Stromal cell of bone marrow (primary cell): Measurements from ENCODE around the gene ASRGL1.
A peak's percentile ranks its signal among the peaks of the same experiment; 100 is the strongest.

ENCODE experiments used
- DNase-seq: peaks from one replicate; pipeline ENCODE4 v3.0.0-alpha.2; 2012; ENCODE audit warnings: low read depth

The ASRGL1 gene

GRCh38 chr11:62393061-62393611 is 55.9 kb downstream of the ASRGL1 start:
- DNase-seq: no peak

DNA sequence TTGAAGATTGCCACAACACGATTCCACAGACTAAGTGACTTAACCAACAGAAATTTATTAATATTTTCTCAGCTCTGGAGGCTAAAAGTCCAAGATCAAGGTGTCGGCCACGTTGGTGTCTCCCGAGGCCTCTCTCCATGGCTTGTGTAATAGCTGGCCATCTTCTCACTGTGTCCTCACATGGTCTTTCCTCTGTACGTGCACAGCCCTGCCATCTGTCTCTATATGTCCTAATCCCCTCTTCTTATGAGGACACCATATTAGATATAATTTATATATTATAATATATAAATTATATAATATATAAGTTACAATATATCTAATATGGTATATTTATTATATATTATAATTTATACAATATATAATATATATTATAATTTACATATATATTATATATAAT is 56.5 kb downstream of the ASRGL1 start:
- no peak for DNase-seq

DNA sequence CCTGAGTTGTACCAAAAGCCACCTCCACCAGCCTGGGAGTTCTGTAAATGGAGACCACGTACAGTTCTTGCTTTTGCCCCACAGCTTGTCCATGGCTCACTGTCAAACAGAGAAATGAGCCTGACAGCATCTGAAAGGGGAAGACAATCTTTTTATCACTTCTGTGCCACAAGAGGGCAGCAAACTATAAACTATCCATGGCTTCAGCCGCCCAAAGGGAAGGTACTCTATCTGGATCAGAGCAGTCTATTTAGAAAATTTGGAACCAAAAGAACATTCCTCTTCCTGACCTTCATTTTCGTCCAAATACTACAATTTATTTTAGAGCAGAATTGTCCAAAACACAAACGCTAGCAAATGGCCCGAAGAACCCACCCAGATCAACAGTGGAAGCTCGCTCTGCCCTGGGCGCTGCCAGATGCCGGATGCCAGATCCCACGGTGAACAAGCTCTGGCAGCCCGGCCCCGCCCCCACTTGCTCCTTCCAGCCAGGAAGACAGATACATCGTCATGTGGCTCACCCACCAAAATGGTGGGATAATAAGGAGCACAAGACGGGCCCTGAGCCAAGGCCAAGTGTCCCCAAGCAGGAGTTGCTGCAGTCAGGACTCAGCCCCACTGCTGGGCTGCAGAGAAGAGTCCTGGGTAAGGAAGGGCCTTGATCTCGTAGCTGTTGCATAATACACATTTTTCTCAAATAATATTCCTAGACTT is 57.7 kb downstream of the ASRGL1 start:
- DNase-seq: peak; percentile 81

DNA sequence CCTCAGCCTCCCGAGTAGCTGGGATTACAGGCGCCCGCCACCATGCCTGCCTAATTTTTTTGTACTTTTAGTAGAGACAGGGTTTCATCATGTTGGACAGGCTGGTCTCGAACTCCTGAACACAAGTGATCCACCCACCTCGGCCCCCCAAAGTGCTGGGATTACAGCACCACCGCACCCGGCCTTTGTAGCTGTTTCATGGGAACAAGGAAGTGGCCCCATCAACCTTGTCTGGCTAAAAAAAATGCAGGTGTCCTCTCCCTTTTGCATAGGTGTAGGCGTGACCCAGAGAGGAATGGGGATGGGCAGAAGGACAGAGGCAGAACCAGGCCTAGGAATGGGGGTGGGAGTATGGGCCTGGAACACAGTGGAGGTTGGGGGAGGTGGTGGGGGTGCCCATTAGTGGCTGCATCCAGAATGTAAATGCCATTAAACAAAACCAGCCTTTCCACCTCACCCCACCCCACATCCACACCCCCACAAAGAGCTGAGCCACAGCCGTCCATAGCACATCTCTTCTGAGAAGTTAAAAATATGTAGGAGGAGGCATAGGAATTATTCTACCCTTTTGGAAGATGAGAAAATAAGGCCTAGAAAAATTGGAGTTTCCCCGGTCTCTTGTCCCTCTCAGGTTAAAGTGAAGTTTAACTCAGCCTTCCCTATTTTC is 58.8 kb downstream of the ASRGL1 start:
- no peak for DNase-seq

- no peak for DNase-seq
Observed at GRCh38 chr11:62398011-62398994, 61.1 kb downstream of the ASRGL1 start.

DNA sequence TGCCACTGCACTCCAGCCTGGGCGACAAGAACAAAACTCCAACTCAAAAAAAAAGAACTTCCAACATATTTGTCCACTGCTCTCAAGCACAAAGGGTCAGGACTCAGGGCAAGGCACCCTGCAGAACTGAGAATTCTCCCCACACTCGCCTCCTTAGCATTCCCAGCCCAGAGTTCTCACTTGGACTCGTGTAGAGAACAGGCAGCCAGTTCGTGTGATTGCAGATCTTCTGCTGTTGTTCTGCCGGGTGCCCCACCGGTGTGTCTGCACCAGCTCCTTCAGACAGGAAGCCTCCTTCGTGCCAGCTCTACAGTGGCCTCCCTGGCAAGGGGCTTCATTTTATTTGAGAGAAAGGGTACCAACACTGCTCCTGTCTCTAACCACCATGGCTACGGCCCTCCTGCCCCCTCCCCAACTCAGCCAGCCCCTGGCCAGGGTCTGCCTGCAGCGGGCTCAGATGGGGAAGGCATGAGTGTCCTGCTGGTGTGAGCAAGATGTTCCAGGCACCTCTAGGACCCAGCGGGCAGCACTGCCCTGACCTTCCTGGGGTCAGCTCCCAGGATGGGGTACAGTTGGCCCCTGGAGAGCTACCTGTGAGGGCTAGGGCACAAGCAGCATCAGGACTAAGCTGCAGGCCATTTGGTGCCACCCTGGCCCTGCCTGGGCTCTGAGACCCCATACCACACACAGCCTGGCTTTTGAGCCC is 62.1 kb downstream of the ASRGL1 start:
- no peak for DNase-seq

- no peak for DNase-seq
Observed at GRCh38 chr11:62399878-62400266, 62.6 kb downstream of the ASRGL1 start.

DNA sequence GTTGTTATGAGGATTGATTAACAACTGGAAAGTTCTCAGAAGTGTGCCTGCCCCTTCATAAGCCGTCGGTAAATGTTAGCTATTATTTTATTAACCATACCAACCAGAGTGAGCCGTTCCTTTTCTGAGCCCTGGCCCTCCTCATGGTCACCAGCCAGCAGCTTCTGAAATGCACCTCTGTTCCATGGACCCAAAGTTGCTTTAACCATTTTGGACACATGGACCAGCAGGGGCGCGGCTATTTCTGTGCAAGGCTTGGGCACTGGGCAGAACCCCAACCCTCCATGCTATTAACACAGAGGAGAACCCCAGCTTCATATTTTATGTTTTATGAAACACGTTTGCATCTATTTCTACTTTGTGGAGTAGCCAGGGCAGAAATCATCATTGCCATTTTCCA is 63.0 kb downstream of the ASRGL1 start:
- DNase-seq: no peak

DNA sequence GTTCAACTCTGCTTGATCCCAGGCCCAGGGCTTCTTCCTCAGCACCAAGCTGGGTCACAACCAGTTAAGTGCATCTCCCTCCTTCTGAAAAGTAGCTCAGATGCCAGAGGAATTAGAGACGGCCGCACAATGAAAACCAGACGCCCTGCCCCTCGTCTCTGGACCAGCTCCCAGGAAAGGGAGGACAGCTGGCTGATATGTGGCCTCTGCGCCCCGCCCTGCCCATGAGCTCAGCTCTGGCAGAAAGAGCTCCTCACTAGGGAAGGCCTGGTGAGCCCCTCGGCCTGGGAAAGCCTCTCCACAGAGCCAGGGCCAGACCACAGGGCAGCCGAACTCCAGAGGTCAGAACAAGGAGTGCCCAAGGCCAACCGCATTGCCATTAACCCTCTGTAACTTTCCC is 63.5 kb downstream of the ASRGL1 start:
- DNase-seq: peak; percentile 87

DNA sequence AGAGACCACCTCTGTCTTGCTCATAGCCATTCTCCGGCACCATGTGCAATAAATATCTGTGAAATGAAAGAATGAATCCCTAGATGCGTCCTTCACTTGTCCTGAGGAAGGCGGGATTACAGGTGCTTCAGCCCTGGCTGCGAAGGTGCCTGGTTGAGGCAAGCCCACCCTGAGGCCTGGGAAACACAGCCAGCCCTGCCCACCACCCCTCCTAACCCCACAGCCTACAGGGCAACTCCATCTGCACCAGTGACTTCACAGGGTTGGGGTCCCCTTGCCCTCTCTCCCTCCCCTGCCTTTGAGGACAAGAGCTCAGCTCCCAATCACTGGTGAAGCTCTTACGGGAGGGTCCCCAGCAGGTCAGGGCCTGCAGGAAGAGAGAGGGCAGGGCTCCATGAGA is 64.1 kb downstream of the ASRGL1 start:
- no peak for DNase-seq

DNA sequence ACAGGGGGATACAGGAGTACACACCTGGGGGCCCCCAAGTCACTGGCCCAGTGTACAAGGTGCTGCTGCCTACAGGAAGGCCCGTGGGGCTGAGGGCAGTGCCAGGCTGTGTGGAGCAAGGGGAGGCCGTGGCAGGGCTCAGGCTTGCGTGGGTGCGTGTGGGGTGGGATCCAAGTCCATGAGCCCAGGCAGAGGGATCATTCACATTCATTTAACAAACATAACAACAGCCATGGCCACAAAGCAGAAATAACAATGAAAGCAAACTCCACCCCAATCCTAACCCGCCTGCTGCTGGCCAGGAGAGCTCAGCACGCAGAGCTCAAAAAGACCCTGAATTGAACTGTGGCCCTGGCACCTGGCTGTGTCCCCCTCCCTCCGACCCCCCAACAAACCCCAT is 64.6 kb downstream of the ASRGL1 start:
- DNase-seq: no peak

- DNase-seq: no peak
Observed at GRCh38 chr11:62402226-62402959, 65.1 kb downstream of the ASRGL1 start.

DNA sequence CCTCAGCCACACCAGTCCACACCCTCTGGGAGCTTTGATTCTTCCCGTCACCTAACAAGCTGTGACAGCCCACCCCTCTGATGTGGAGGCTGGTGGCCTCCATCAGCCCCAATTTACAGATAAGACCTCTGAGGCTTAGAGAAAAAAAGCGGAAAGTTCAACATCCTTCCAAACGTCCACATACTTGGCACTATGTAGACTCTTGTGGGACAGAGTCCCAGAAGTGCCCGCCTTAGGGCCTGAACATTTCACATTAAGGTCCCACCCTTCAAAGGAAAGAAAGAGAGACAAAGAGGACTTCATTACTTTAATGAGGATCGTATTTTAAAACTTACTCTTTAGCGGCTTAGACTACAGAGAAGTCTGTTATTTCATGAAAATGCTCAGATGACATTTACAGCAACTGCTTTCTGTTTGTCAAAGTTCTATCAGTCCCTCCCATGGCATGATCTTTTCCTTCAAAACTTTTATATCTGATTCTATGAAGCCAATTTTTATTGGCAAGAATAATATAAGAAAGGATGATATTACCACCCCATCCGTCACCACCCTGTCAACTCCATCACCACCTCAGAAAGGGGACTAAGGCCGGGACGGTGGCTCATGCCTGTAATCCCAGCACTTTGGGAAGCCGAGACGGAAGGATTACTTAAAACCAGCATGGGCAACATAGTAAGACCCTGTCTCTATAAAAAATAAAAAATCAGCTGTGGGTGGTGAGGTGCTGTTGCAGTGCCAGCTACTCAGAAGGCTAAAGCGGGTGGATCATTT is 65.9 kb downstream of the ASRGL1 start:
- DNase-seq: no peak

DNA sequence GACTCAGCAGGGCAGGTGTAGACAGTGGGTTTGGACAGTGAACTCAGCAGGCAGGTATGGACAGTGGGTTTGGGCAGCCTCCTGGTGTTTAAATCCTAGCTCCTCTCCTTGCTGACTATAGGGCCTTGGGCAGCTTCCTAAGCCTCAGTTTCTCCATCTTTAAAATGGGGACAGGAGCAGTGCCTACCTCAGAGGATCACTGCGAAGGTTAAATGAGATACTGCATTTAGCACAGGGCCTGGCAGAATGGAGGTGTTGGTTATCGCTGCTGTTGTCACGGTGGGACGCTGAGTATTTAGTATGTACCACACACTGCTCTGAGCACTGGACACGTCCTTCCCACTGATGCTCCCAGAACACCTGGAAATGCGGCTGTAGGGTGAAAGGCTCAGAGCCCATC is 67.2 kb downstream of the ASRGL1 start:
- DNase-seq: no peak

GRCh38 chr11:62404901-62405300 is 67.7 kb downstream of the ASRGL1 start:
- DNase-seq: no peak

GRCh38 chr11:62406034-62406433 is 68.8 kb downstream of the ASRGL1 start:
- no peak for DNase-seq

DNA sequence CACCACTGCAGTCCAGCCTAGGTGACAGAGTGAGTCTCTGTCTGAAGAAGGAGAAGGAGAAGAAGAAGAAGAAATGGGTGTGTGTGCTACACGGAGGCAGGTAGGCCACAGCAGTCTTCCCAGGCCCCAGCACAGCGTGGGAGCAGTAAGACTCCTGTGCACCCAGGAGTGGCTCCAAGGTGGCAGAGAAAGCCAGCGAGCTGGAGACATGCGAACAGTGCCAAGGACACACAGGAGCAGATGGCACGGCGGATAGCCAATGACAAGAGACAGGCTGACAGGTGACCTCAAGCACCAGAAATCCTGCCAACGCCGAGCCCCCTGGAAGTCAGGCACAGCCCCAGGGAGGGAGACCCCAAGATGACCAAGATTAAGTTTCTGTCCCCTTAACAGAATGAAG is 72.6 kb downstream of the ASRGL1 start:
- DNase-seq: no peak

GRCh38 chr11:62410972-62411371 is 73.7 kb downstream of the ASRGL1 start:
- no peak for DNase-seq

GRCh38 chr11:62411524-62411923 is 74.3 kb downstream of the ASRGL1 start:
- DNase-seq: no peak

DNA sequence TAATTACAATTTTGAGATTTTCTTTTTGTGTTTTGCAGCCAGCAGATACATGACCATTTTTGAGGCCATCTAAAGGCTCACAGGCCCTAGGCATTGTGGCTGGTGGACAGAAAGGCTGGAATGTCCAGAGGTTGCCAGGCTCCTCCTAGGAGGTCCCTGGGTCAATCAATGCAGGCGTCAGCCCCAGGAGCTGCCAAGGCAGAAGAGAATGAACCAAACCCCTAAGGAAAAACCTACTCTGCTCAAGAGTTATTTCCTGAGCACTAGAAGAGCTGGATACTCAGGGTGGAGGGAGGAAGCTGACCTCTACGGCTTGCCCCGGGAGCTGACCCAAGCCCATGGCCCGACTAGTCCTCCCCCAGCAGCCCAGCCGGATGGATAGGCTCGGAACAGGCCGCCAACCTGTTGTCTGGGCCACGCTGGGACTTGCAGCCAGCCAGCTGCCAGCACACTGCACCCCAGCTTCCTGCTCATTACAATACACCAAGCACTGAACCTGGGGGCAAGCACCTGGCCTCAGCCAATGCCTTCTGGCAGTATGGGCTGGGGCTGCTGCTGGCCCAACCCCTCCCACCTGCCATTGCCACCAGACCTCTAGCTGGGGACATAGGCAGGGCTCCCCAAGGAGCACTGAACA is 75.9 kb downstream of the ASRGL1 start:
- DNase-seq: no peak
